GM21360 (cell line): ENCODE results near the gene NPR1.
"Not testable (repeated sequence)": the region's sequence is repeated elsewhere in the genome, so short reads cannot be mapped to it uniquely, and the experiment has no call there.

ENCODE experiments used
- ATAC-seq: cut with Tn5 transposase; IDR thresholded peaks from one replicate; pipeline ENCODE4 v1.9.1; 2021; ENCODE audit warnings: mild to moderate bottlenecking, moderate library complexity; ENCODE audit not compliant: unreplicated experiment

Gene NPR1

DNA sequence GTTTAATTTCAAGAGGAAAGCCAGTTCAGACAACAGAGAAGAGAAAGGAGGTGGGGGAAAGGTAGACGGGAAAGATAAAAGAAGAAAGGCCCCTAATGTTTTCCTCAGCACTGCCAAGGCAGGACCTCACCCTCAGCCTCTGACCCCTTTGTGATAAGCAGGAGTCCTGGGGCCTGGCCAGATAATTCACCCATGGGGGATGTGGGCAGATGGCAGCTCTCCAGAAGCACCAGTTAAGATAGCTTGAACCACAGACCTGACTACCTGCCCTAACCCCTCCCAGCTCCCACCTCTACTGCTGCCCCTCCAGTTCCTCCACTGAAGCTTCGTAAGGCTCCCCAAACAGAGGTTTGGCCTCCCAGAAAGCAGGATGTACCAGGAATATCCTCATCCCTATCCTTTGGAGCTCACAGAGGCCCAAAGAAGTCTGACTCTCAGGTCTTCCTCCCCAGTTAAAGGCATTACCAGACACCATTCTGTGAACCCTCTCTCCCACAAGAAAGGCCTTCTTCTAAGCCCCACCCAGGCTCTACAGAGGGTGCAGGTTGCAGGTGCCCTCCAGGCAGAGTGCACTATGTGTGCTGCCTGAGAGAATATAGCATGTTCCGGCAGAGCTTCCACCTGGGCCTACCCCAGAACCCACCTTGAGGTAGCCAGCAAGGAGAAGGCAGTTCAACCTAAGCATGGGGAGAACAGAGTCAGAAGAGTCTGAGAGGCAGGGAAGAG is 29.2 kb upstream of the NPR1 start:
- no peak for ATAC-seq

DNA sequence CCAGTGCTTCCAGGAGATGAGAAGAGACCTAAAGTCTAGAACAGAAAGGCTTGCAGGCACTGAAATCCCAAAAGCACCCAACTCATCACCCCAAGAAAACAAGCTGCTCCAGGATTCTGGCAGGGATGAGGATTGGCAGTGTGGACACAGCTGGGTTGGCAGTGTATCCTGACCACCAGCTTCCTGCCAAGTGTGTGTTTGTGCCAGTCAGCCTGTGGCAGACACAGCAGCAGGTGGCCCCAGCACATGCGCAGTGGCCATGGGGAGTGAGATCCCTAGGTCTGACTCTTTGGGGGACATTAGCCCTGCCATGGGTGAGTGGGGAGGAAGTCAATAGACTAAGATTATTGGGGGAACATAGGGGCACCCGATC is 28.6 kb upstream of the NPR1 start:
- no peak for ATAC-seq

DNA sequence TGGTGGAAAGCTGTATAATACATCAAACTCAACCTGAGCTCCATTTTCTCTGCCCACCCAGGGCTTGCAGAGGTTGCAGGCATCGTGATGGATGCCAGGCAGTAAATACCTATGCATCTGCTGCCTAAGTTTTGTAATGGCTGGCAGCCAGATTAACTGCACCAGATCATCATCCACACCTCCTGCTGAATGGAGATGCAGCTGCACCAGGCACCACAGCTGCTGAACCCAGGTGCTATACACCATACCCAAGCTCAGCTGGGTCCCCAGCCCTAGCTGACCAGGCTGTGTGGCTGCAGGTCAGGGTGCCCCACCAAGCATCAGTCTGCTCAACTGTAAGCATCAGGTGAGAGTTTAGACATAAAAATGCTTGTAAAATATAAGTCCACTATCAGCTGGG is 26.7 kb upstream of the NPR1 start:
- ATAC-seq, result no peak

DNA sequence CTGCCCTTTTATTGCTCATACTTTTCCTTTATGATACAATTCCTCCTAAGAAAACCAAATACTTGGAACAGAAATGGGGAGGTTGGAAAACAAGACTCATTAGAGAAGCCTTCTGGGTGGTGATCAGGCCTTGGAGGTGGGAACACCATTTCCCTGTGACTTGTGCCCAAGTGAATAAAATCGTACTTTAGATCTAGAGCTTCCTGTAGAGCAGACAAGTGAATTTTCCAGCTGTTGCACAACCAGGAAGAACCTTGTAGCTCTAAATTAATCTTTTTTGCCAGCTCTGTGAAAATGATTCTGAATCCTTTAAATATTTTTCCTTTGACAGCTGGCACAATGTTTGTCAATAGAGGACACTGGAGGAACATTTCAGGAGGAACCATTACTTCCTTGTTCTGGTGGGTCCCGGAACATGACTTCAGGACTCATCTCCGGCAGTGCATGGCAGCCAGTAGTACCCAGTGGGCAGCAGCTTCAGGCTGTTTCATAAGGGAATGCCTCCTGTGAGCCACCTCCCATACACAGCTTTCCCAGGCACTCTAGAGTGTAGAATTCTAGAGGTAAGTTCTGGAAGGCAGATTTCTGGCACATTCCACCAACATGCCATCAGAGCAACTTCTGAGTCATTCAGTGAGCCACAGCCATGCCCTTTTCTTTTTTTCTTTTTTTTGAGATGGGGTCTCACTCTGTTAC is 25.5 kb upstream of the NPR1 start:
- no peak for ATAC-seq

DNA sequence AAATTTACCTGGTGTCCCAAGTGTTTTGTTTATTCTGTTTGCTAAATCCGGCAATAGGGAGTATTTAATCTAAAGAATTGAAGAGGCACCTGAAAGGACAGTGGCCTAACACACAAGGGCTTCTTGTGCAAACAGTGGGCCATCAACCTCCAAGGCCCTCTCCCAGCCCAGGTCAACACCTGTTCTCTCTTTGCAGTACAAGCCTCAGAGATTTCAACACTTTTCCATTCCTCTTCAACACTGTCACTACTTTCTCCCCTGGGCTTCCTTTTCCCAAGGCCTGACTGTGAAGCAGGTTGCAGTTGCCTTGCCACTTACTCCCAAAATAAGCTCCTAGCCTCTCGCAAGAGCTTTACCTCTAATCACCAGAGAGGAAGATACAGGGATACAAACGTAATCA is 23.2 kb upstream of the NPR1 start:
- no peak for ATAC-seq

GRCh38 chr1:153658400-153659174 is 19.9 kb upstream of the NPR1 start, which contains the start of gene SNAPIN:
Gene SNAPIN, plus strand, starts transcription at chr1:153658703. Its CDS starts 41 bp downstream, at chr1:153658744.
- peak; percentile 85 for ATAC-seq

DNA sequence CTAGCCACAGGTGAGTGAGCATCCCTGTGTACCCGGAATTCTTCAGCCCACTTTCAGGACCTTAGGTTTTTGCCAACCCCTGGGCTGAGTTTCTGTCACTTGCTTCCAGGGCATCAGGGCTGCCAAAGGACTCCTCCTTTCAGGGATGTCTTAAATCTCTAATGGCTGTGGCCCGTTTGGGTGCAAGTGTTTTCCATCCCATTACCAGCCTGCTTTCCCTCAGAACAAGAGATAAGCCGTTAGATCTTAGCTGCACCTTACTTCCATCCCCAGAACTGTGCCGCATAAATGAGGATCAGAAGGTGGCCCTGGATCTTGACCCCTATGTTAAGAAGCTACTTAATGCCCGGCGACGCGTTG is 19.3 kb upstream of the NPR1 start:
- no peak for ATAC-seq

- ATAC-seq, result no peak
Measured at GRCh38 chr1:153659656-153660055, 18.8 kb upstream of the NPR1 start.

GRCh38 chr1:153661111-153661708 is 17.3 kb upstream of the NPR1 start:
- no peak for ATAC-seq

DNA sequence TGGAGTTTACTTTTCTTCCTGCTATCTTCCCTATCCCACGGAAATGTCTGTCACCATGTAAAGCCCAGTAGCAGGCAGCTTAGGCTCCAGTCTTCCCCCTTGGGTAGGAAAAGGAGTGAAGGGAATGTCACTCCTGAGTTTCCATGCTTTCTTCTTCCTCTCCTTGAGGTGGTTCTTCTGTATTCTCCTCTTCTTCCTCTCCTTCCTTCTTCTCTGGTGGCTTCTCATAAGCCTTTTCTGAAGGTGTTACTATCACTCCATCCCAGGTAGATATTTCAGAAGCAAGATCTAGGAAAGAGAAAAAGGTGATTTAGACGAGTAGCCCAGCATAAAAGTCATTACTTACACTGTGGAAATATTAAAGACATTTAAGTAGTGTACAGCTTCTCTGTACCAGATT is 16.2 kb upstream of the NPR1 start:
- ATAC-seq, result no peak

DNA sequence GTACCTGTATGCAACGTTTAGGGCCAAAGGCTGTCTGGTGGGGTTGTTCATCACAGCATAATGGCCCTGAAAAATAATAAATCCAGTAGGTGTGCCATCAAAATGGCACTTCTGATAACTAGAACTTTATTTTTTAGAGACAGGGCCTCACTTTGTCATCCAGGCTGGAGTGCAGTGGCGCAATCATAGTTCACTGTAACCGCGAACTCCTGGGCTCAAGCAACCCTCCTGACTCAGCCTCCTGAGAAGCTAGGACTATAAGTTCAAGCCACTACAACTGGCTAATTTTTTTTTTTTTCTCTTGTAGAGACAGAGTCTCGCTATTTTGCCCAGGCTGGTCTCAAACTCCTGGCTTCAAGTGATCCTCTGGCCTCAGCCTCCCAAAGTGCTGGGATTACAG is 15.3 kb upstream of the NPR1 start:
- ATAC-seq, result no peak

GRCh38 chr1:153667439-153667838 is 11.0 kb upstream of the NPR1 start:
- no peak for ATAC-seq

DNA sequence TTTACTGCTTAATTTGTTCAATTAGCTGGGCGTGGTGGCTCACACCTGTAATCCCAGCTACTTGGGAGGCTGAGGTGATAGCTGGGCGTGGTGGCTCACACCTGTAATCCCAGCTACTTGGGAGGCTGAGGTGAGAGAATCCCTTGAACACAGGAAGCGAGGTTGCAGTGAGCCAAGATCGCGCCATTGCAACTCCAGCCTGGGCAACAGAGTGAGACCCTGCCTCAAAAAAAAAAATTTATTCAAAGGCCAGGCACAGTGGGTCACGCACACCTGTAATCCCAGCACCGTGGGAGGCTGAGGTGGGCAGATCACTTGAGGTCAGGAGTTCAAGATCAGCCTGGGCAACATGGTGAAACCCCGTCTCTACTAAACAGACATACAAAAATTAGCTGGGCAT is 9.8 kb upstream of the NPR1 start:
- not testable (repeated sequence) for ATAC-seq

GRCh38 chr1:153669606-153670005 is 8.9 kb upstream of the NPR1 start:
- ATAC-seq, result no peak

GRCh38 chr1:153670257-153670858 is 8.1 kb upstream of the NPR1 start:
- ATAC-seq, result peak; percentile 1

DNA sequence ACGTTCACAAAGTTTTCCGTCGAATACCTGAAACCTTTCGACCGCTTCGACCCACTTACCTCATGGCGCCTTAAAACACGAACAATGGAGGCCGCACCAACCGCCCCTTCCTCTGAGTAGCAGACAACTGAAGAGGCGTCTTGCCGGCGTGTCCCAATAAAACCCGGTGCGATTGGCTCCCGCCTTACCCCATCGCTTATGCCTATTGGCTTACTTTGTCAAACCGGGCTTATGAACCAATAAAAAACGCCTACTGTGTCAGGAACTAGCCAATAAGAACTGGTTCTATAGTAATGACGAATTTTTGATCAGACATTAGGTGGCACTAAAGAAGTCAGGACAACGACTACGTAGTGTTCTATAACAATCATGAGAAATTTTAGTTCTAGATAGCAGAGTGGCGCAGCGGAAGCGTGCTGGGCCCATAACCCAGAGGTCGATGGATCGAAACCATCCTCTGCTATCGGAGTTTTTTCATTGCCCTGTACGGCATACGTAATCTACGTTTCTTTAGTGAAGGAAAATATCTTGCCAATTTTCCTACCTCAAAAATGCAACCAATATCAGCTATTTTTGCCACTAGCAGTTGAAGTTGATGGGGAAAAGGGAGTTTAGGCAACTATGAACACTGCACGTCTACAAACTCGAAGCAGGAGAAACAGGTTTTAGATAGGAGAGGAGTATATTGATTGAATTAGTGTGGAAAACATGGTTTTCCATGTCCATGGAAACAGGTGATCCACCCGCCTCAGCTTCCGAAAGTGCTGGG is 7.4 kb upstream of the NPR1 start, which contains the start of gene ILF2:
Gene ILF2 (minus strand): TSS at position 135 of the 769 bp plus-strand sequence. CDS start 71 bp downstream, at position 64.
- peak; percentile 92 for ATAC-seq

GRCh38 chr1:153671628-153672353 is 6.7 kb upstream of the NPR1 start:
- peak; percentile 15 for ATAC-seq

DNA sequence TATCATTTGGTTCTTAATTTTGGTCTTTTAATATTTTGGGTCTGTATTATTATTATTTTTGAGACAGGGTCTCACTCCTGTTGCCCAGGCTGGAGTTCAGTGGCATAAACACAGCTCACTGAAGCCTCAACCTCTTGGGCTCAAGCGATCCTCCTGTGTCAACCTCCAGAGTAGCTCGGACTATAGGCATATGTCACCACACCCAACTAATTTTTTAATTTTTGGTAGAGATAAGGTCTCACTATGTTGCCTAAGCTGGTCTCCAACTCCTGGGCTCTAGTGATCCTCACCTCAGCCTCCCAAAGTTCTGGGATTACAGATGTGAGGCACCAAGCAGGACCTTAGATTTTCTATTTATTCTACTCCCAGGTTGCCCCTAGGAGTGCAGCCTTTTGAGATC is 5.0 kb upstream of the NPR1 start:
- ATAC-seq, result no peak

DNA sequence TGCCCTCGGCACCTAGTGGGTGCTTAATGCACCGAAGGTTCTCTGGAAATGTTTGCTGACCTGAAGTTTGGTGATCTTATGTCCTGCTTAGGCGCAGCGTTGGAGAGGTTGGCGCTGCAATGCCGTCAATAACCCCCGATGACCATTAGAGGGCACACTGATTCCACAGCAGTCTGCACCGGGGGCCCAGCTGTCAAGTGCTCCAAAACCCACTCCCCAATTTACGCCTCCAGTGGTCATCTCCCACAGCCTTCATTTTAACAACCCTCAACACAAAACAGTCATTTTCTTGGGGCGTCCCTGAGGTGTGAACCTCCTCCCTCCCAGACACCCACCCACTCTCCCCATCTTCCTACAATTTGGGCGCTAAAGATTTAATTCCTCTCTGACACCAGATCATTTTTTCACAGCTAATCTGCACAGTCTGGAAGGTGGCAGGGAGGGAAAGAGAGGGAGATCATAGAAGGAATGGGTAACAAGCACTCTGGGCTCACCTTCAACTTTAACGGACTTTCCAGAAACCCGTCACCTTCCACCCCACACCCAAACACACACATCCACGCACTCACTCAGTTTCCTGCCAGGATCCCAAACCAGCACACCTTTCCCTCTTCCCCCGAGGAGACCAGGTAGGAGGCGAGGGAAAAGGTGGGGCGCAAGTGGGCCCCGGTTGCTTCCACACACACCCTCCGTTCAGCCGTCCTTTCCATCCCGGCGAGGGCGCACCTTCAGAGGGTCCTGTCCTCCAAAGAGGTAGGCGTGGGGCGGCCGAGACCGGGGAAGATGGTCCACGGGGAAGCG is 570 bp upstream of the NPR1 start:
- ATAC-seq, result no peak
